ENCODE measurements around the gene ITGA2B. TPM values are rescaled to one million over a fixed set of nuclear protein-coding genes. Genes with fewer than 3 reads are reported as not detected.

Gene ITGA2B
- total and polyA plus RNA-seq, 2 of the 13 experiments (the other 11 are each of a cell fraction or from before 2014, with no cell fraction given), result 0.38 to 1.1 TPM

DNA sequence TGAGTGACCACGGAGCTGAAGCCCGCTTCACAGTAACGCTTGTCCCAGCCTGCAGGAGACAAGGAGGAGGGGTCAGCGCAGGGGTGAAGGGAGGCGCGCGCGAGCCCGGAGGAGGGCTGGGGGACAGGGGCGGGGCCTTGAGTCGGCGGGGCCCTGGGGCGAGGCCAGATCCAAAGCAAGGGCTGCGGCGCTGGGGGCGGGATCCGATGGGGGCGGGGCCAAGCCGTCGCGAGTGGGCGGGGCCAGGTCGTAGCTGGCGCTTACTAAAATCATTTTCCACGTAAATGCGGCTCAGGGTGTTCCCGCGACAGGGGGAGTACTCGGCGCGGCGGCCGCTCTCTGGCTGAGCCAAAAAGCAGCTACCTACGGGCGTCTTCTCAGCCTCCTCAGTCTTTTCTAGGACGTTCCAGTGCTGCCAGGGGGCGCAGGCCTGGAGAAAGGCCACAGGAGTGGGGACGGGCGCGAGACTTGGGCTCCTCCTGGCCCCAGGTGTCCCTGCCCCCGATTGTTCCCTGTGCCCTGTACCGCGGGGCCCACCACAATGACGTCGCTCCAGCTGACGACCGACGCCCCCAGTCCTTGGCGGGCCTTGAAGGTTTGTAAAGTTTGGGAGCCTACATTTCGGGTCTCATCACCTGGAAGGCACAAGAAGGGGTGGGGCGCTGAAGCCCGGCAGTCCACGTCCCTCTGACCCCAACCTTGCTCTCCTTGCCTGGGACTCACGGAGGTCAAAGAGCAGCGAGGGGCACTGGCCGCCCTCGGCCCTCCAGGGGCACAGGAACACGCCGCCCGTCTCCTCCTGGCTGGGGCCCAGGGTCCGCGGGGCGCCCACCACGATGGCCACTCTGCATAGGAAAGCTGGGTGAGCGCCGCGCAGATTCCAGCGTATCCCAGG lies 3.9 kb downstream of the ITGA2B start (continued):
- TF ChIP-seq, protein P1, sequence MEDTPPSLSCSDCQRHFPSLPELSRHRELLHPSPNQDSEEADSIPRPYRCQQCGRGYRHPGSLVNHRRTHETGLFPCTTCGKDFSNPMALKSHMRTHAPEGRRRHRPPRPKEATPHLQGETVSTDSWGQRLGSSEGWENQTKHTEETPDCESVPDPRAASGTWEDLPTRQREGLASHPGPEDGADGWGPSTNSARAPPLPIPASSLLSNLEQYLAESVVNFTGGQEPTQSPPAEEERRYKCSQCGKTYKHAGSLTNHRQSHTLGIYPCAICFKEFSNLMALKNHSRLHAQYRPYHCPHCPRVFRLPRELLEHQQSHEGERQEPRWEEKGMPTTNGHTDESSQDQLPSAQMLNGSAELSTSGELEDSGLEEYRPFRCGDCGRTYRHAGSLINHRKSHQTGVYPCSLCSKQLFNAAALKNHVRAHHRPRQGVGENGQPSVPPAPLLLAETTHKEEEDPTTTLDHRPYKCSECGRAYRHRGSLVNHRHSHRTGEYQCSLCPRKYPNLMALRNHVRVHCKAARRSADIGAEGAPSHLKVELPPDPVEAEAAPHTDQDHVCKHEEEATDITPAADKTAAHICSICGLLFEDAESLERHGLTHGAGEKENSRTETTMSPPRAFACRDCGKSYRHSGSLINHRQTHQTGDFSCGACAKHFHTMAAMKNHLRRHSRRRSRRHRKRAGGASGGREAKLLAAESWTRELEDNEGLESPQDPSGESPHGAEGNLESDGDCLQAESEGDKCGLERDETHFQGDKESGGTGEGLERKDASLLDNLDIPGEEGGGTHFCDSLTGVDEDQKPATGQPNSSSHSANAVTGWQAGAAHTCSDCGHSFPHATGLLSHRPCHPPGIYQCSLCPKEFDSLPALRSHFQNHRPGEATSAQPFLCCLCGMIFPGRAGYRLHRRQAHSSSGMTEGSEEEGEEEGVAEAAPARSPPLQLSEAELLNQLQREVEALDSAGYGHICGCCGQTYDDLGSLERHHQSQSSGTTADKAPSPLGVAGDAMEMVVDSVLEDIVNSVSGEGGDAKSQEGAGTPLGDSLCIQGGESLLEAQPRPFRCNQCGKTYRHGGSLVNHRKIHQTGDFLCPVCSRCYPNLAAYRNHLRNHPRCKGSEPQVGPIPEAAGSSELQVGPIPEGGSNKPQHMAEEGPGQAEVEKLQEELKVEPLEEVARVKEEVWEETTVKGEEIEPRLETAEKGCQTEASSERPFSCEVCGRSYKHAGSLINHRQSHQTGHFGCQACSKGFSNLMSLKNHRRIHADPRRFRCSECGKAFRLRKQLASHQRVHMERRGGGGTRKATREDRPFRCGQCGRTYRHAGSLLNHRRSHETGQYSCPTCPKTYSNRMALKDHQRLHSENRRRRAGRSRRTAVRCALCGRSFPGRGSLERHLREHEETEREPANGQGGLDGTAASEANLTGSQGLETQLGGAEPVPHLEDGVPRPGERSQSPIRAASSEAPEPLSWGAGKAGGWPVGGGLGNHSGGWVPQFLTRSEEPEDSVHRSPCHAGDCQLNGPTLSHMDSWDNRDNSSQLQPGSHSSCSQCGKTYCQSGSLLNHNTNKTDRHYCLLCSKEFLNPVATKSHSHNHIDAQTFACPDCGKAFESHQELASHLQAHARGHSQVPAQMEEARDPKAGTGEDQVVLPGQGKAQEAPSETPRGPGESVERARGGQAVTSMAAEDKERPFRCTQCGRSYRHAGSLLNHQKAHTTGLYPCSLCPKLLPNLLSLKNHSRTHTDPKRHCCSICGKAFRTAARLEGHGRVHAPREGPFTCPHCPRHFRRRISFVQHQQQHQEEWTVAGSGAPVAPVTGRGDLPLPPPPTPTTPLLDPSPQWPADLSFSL (CRISPR knock-in tag; IDR thresholded peaks at IDR 0.05), result no peak
- TF ChIP-seq ZNF317 (CRISPR knock-in tag; IDR thresholded peaks at IDR 0.05) (0 out of 2 replicates have a peak, but pooled peaks have one; percentile 55), SP4 (CRISPR knock-in tag; IDR thresholded peaks at IDR 0.05) (no peak), HOXD1 (CRISPR knock-in tag; IDR thresholded peaks at IDR 0.05) (0 out of 2 replicates have a peak, but pooled peaks have one; percentile 19), SAP130 (CRISPR knock-in tag; IDR thresholded peaks at IDR 0.05; ENCODE audit: low read depth) (peak; percentile 43), HINFP (CRISPR knock-in tag; IDR thresholded peaks at IDR 0.05; ENCODE audit: low read depth) (no peak), IKZF4 (CRISPR knock-in tag; IDR thresholded peaks at IDR 0.05; ENCODE audit: borderline replicate concordance, low read depth, not compliant biosample characterization) (peak; percentile 24), ZNF550 (CRISPR knock-in tag; IDR thresholded peaks at IDR 0.05; ENCODE audit: borderline replicate concordance) (peak; percentile 7; the same call in 1 of the 2 replicates), RXRA (CRISPR knock-in tag; IDR thresholded peaks at IDR 0.05) (peak; percentile 24; the same call in 1 of the 2 replicates), IRX3 (CRISPR knock-in tag; IDR thresholded peaks at IDR 0.05; ENCODE audit: borderline replicate concordance, low read depth) (no peak), NFKB2 (CRISPR knock-in tag; IDR thresholded peaks at IDR 0.05; ENCODE audit: borderline replicate concordance) (peak; percentile 40; the same call in 1 of the 2 replicates), MEIS2 (CRISPR knock-in tag; IDR thresholded peaks at IDR 0.05) (peak; percentile 18; the same call in 1 of the 2 replicates), YEATS4 (CRISPR knock-in tag; IDR thresholded peaks at IDR 0.05; ENCODE audit: borderline replicate concordance) (peak; percentile 34; the same call in 1 of the 2 replicates), HDAC1 (CRISPR knock-in tag; IDR thresholded peaks at IDR 0.05) (0 out of 2 replicates have a peak, but pooled peaks have one; percentile 33)
- TF ChIP-seq, protein P2, sequence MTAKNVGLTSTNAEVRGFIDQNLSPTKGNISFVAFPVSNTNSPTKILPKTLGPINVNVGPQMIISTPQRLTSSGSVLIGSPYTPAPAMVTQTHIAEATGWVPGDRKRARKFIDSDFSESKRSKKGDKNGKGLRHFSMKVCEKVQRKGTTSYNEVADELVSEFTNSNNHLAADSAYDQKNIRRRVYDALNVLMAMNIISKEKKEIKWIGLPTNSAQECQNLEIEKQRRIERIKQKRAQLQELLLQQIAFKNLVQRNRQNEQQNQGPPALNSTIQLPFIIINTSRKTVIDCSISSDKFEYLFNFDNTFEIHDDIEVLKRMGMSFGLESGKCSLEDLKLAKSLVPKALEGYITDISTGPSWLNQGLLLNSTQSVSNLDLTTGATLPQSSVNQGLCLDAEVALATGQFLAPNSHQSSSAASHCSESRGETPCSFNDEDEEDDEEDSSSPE (CRISPR knock-in tag; IDR thresholded peaks at IDR 0.05), result 0 out of 2 replicates have a peak, but pooled peaks have one; percentile 25
- TF ChIP-seq, protein P3, sequence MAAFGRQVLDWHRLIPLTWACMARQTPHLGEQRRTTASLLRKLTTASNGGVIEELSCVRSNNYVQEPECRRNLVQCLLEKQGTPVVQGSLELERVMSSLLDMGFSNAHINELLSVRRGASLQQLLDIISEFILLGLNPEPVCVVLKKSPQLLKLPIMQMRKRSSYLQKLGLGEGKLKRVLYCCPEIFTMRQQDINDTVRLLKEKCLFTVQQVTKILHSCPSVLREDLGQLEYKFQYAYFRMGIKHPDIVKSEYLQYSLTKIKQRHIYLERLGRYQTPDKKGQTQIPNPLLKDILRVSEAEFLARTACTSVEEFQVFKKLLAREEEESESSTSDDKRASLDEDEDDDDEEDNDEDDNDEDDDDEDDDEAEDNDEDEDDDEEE (CRISPR knock-in tag; IDR thresholded peaks at IDR 0.05), result peak; percentile 81; the same call in 1 of the 2 replicates
- TF ChIP-seq, protein P4, sequence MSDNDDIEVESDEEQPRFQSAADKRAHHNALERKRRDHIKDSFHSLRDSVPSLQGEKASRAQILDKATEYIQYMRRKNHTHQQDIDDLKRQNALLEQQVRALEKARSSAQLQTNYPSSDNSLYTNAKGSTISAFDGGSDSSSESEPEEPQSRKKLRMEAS (IDR thresholded peaks at IDR 0.05), result peak; percentile 27; the same call in 1 of the 2 replicates
